IPS DF 6.9 (cell line): Measurements from ENCODE around the gene GNB5.

ENCODE experiments used
- DNase-seq: peaks from one replicate; pipeline ENCODE4 v3.0.0-alpha.2; 2013; ENCODE audit warnings: low read depth, low spot score
- H3K27ac ChIP-seq: one replicate; pipeline ENCODE4 v1.5.1; 2013; ENCODE audit warnings: low read length, control low read depth
- H3K27me3 ChIP-seq: 2 replicates; pipeline ENCODE4 v1.6.1; 2013; ENCODE audit warnings: mild to moderate bottlenecking, low read length; ENCODE audit not compliant: control insufficient read depth, insufficient read depth
- H3K36me3 ChIP-seq: 2 replicates; pipeline ENCODE4 v1.6.1; 2013; ENCODE audit warnings: low read length; ENCODE audit not compliant: control insufficient read depth, insufficient read depth
- H3K4me1 ChIP-seq: 2 replicates; pipeline ENCODE4 v1.6.1; 2013; ENCODE audit warnings: low read length; ENCODE audit not compliant: control insufficient read depth, insufficient read depth
- H3K4me3 ChIP-seq: 2 replicates; pipeline ENCODE4 v1.5.1; 2013; ENCODE audit warnings: mild to moderate bottlenecking, low read length
- H3K9me3 ChIP-seq: 2 replicates; pipeline ENCODE4 v1.6.1; 2013; ENCODE audit warnings: low read length, inconsistent platforms; ENCODE audit not compliant: control insufficient read depth, insufficient read depth
- WGBS: extraction: QIAGEN DNeasy Blood & Tissue Kit; methylation state at CpG from one replicate; pipeline ENCODE4 v1.1.7; 2013; ENCODE audit warnings: mixed read lengths, missing lambda C conversion rate; ENCODE audit not compliant: insufficient read length, insufficient coverage; 5-methylcytosine and 5-hydroxymethylcytosine counted together

GNB5 gene

DNA sequence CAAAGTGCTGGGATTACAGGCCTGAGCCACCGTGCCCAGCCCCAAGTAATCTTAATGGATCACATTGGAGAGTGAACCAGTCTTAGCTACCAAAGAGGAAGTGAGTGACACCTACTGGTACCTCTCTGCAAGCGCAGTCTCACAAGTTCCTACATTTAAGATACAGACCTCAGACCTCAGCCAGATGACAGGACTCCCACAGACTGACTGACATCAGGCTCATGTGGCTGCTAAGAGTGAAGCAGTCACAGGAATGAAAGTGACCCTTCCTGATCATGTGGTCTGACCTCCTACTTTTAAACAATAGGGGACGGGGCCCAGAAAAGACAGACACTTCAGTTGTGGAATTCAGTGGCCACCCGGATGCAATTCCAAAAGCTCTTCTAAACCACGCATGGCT is 36.3 kb upstream of the GNB5 start:
- WGBS = no CpG with 5 or more reads among the region's 5 CpGs
- Histone ChIP-seq H3K9me3 (no peaks in the 10 kb centered on the region), H3K4me1 (no peaks in the 10 kb centered on the region), H3K27ac (no peak overlapping the region), H3K27me3 (no peaks in the 10 kb centered on the region), H3K4me3 (no peak overlapping the region), H3K36me3 (peaks cover 9% of the 10 kb centered on the region; the same call in 1 of the 2 replicates)
- peak; percentile 66 for DNase-seq

- Histone ChIP-seq H3K36me3 (peaks cover 13% of the 10 kb centered on the region; the same call in 1 of the 2 replicates), H3K4me3 (no peak overlapping the region), H3K9me3 (no peaks in the 10 kb centered on the region), H3K4me1 (no peaks in the 10 kb centered on the region), H3K27me3 (no peaks in the 10 kb centered on the region), H3K27ac (no peak overlapping the region)
- DNase-seq = no peak
- no CpG with 5 or more reads among the region's 8 CpGs for WGBS
Observed at GRCh38 chr15:52225230-52225629, 34.0 kb upstream of the GNB5 start.

DNA sequence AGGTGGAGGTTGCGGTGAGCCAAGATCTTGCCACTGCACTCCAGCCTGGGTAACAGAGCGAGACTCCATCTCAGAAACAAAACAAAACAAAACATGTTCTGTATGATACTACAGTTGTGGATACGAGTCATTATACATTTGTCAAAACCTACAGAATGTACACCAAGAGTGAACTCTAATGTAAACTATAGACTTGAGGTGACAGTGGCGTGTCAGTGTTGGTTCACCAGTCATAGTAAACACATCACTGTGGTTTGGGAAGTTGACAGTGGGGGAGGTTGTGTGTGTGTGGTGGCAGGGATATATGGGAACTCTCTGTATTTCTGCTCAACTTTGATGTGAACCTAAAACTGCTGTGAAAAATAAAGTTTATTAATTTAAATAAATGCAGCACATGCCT is 33.0 kb upstream of the GNB5 start:
- no peak for DNase-seq
- H3K4me1 ChIP-seq = no peaks in the 10 kb centered on the region
- no peak overlapping the region for H3K4me3 ChIP-seq
- peaks cover 13% of the 10 kb centered on the region; the same call in 1 of the 2 replicates for H3K36me3 ChIP-seq
- H3K27ac ChIP-seq = no peak overlapping the region
- no peaks in the 10 kb centered on the region for H3K9me3 ChIP-seq
- no CpG with 5 or more reads among the region's 4 CpGs for WGBS
- H3K27me3 ChIP-seq = no peaks in the 10 kb centered on the region

- Histone ChIP-seq H3K4me1 (no peaks in the 10 kb centered on the region), H3K27me3 (no peaks in the 10 kb centered on the region), H3K36me3 (peaks cover 16% of the 10 kb centered on the region; the same call in 1 of the 2 replicates), H3K4me3 (no peak overlapping the region), H3K9me3 (no peaks in the 10 kb centered on the region), H3K27ac (no peak overlapping the region)
- DNase-seq = no peak
- WGBS = no CpG with 5 or more reads among the region's 5 CpGs
Observed at GRCh38 chr15:52221730-52222129, 30.5 kb upstream of the GNB5 start.

DNA sequence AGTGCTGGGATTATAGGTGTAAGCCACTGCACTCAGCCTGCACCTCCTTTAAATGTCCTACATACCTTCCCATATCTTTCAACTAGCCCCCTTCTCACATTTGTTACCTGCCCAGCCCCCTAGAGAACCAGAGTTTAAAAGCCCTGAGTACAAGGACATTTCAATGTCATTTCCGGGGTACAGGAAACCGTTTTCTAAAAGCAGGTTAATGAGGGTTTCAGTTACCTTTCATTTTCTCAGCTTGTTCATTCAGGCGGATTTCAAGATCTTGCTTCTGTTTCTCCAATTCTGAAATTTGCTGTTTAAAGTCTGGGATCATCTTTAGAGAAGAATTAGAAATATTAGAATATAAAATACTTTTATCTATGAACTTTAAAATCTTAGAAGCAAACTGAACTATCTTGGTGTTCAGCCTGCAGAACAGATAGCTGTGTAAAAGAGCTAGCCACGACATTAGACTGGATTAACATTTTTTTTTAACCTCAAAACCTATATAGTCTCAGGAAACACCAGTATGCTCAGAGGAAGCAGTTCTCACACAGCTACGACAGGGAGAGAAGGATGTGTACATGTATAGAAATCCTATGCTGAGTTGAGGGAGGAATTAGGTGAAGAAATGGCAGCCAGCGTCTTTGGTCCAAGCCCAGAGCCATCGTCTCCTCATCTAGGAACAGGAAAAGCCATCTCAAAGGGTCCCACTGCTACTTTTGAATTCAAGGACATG is 29.9 kb upstream of the GNB5 start:
- Histone ChIP-seq H3K9me3 (no peaks in the 10 kb centered on the region), H3K36me3 (peaks cover 18% of the 10 kb centered on the region; the same call in 1 of the 2 replicates), H3K4me1 (no peaks in the 10 kb centered on the region), H3K27me3 (no peaks in the 10 kb centered on the region), H3K4me3 (no peak overlapping the region), H3K27ac (no peak overlapping the region)
- WGBS = no CpG with 5 or more reads among the region's 7 CpGs
- DNase-seq = no peak

- H3K4me1 ChIP-seq = no peaks in the 10 kb centered on the region
- H3K27ac ChIP-seq = no peak overlapping the region
- H3K27me3 ChIP-seq = no peaks in the 10 kb centered on the region
- no peaks in the 10 kb centered on the region for H3K9me3 ChIP-seq
- no peak for DNase-seq
- WGBS = no CpG with 5 or more reads among the region's 6 CpGs
- peaks cover 20% of the 10 kb centered on the region; the same call in 1 of the 2 replicates for H3K36me3 ChIP-seq
- H3K4me3 ChIP-seq = no peak overlapping the region
Observed at GRCh38 chr15:52220251-52220650, 29.1 kb upstream of the GNB5 start.

DNA sequence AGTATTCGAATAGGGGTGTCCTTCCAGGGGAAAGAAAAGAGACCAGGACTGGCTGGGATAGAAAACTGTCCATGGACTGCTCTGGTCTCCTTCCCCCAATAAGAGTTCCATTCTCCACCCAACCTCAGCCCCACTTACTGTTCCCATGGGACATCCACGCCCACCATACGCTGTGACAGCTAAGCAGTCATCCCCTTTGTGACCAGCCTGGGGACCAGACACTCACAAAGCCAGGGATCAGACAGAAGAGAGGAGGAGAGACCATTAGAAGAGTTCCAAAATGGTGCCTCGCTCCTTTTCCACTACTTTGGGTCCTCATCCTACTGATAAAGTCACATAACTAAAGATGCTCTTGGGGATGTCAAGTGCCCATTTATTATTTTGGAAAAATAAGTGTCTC is 27.6 kb upstream of the GNB5 start:
- H3K4me3 ChIP-seq = no peak overlapping the region
- H3K27me3 ChIP-seq = no peaks in the 10 kb centered on the region
- no peak overlapping the region for H3K27ac ChIP-seq

DNA sequence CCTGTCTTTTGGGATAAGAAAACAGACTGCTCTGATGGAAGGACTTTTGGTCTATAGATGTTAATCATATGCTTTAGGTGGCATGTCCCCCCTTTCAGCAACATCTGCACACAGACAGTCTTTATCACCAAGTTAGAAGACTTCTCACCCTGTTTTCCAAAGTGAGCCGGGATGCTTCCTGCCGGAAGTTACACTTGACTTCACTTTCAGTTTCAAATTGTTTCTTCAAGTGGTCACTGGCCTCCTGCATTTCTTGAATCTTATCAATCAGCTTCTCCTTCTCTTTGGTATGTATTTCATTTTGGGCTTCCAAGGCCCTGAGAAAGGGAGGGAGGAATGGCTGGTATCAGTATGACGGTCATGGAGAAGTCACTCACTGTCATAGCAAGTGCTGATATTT is 27.2 kb upstream of the GNB5 start:
- Histone ChIP-seq H3K27ac (no peak overlapping the region), H3K4me3 (no peak overlapping the region), H3K27me3 (no peaks in the 10 kb centered on the region), H3K4me1 (no peaks in the 10 kb centered on the region), H3K36me3 (peaks cover 19% of the 10 kb centered on the region; the same call in 1 of the 2 replicates), H3K9me3 (no peaks in the 10 kb centered on the region)
- DNase-seq = no peak
- WGBS = no CpG with 5 or more reads among the region's 3 CpGs

More for the DNA sequence above, 27.6 kb upstream of the GNB5 start:
- no CpG with 5 or more reads among the region's 4 CpGs for WGBS
- H3K9me3 ChIP-seq = no peaks in the 10 kb centered on the region
- H3K4me1 ChIP-seq = no peaks in the 10 kb centered on the region
- no peak for DNase-seq
- H3K36me3 ChIP-seq = peaks cover 16% of the 10 kb centered on the region; the same call in 1 of the 2 replicates

GRCh38 chr15:52217186-52217585 is 26.0 kb upstream of the GNB5 start:
- no peaks in the 10 kb centered on the region for H3K4me1 ChIP-seq
- H3K9me3 ChIP-seq = no peaks in the 10 kb centered on the region; the same call in 1 of the 2 replicates
- DNase-seq = no peak
- no peak overlapping the region for H3K27ac ChIP-seq
- H3K27me3 ChIP-seq = no peaks in the 10 kb centered on the region
- no CpG with 5 or more reads among the region's 10 CpGs for WGBS
- peaks cover 24% of the 10 kb centered on the region; the same call in 1 of the 2 replicates for H3K36me3 ChIP-seq
- H3K4me3 ChIP-seq = no peak overlapping the region

DNA sequence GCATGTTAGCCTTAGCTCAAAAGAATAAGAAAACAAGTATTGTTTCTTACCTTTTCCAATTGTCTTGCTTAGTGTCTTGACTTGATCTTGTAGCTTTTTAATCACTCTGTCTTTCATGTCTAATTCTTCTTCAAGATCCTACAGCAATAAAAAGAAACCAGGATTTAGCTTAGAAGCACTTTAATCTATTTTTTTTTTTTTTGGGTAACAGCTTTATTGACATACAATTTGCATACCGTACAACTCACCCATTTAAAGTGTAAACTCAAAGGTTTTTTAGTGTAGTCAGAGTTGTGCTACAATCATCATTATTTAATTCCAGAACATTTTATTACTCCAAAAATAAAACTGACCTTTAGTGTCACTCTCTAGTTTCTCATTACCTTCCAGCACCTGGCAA is 23.4 kb upstream of the GNB5 start:
- no peak overlapping the region for H3K4me3 ChIP-seq
- H3K27me3 ChIP-seq = no peaks in the 10 kb centered on the region
- no CpG with 5 or more reads among the region's 1 CpG for WGBS
- peaks cover 26% of the 10 kb centered on the region; the same call in 1 of the 2 replicates for H3K36me3 ChIP-seq
- no peak overlapping the region for H3K27ac ChIP-seq
- no peaks in the 10 kb centered on the region; the same call in 1 of the 2 replicates for H3K9me3 ChIP-seq
- H3K4me1 ChIP-seq = no peaks in the 10 kb centered on the region
- no peak for DNase-seq

DNA sequence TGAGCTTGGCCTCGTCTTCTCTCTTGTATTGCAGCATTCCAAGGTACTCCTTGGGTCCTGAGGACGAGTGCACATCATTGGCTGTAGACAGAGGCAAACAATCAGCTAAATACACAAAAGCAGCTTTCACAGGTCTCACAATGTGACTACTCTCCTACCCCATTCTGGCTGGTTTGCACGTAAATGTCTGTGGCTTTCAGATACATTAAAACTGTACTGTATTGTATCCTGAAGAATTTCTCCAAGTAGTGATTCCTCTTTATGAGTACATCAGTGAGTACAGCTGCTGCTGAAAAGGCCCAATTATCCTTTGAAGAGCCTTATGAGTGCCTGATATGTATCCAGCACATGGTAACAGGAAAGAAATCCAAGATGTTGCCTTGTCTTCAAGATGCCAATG is 22.0 kb upstream of the GNB5 start:
- Histone ChIP-seq H3K27me3 (no peaks in the 10 kb centered on the region), H3K9me3 (no peaks in the 10 kb centered on the region; the same call in 1 of the 2 replicates), H3K36me3 (peaks cover 24% of the 10 kb centered on the region; the same call in 1 of the 2 replicates), H3K4me1 (no peaks in the 10 kb centered on the region), H3K4me3 (no peak overlapping the region), H3K27ac (no peak overlapping the region)
- DNase-seq = no peak
- WGBS = no CpG with 5 or more reads among the region's 3 CpGs
